GM21360 (cell line): ENCODE results near the gene TC2N.
A peak's percentile ranks its signal among the peaks of the same experiment; 100 is the strongest.
"Not testable (repeated sequence)": the region's sequence is repeated elsewhere in the genome, so short reads cannot be mapped to it uniquely, and the experiment has no call there.

Experiments used
- ATAC-seq: cut with Tn5 transposase; IDR thresholded peaks from one replicate; pipeline ENCODE4 v1.9.1; 2021; ENCODE audit warnings: mild to moderate bottlenecking, moderate library complexity; ENCODE audit not compliant: unreplicated experiment

TC2N gene

DNA sequence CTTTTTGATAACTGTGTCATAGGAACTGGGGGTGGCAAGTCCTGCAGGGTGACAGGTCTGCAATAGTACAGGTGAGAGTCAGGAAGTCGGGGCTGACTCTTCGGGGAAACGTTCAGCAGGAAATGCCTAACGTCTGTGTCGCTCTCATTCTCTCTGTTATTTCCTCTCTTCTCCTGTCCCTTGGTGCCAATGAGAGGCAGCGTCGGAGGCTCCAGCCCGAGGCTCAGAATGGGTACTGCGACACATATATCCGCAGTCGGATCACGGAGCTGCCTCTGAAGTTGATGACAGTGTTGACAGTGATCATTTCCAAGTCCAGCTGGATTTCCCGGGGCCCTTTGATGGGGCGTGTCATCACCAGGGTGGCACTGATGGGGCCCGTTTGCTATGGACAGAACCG is 2.7 kb upstream of the TC2N start:
- no peak for ATAC-seq

- no peak for ATAC-seq
These were observed 2.2 kb upstream of the TC2N start for GRCh38 chr14:91869556-91869955.

- no peak for ATAC-seq
These were observed 633 bp downstream of the TC2N start for GRCh38 chr14:91866511-91867295.

DNA sequence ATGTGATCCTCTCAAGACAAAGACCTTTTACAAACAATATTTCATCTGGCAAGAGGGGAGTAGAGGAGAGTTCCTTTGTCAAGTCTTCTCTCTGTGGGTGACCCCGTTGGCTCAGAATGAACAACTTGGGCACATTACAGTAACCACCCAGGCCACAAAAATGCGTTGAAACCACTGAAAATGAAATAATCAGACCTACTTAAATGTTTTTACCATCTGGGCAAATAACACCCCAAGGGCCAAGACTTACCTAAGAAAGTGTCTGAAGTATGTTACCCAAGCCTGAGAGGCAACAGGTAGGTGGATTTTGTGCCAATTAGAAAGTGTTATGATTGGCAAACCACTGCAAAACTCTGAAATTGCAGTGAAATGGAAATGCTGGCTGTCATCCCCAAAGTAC is 1.3 kb downstream of the TC2N start:
- no peak for ATAC-seq

GRCh38 chr14:91862417-91862816 is 4.9 kb downstream of the TC2N start:
- no peak for ATAC-seq

GRCh38 chr14:91861091-91861490 is 6.2 kb downstream of the TC2N start:
- ATAC-seq: no peak

- no peak for ATAC-seq
These were observed 7.1 kb downstream of the TC2N start for GRCh38 chr14:91860238-91860637.

GRCh38 chr14:91858536-91859275 is 8.6 kb downstream of the TC2N start:
- ATAC-seq: peak; percentile 77

DNA sequence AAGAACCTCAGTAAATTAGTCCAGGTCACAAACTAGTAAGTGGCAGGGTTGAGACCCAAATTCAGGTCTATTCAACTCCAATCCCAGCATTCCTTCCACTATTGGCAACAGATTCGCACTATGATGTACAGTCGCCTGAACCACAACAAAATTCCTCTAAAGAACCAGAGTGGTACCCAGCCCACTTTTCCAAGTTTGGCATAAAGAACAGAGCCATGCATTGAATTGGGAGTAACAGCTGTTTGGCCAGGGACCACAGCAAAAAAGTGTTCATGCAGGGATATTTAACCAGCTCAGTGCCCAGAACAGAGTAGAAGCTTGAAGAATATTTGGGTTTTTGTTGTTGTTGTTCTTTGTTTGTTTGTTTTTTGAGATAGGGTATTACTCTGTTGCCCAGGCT is 9.7 kb downstream of the TC2N start:
- ATAC-seq: no peak

- no peak for ATAC-seq
These were observed 12.9 kb downstream of the TC2N start for GRCh38 chr14:91854327-91854934.

DNA sequence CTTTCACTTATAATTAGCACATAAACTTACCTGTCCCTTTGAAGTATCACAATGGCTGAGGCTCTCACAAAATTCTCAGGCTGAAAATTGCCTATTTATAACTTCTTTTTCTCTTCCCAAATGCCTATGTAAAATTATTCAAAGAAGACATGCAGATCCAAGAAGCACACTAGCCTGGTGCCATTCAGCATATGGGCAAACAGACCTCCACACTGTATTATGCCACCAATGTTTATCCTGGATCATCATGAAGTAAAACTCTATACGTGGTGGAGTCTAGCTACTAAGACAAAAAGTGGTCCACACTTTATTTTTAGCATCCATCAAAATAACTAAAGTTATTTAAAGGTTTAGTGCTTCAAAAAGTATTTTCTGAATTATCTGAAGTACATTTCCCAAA is 15.8 kb downstream of the TC2N start:
- no peak for ATAC-seq

DNA sequence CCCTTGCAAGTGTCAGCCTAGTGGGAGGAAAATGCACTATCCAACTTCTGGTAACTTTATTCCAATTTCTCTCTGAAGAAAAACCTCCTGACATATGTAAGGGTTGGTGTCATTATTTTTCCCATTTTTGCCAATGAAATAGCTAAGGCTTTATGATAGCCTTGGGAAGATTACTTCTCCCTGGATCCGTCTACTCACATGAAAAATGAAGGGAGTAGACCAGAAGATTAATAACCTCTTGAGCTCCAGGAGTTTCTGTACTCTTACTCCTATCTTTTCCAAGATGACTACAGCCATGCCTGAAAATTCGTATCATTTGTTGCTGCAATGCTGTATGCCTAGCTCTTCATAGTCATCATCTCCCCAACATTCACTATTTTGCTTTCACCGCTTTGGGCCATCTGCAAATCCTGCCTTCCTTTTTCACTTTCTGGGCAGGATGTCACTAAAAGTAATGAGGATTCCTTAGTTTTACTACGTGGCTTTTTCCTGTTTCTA is 18.8 kb downstream of the TC2N start:
- no peak for ATAC-seq

- ATAC-seq: no peak
These were observed 19.6 kb downstream of the TC2N start for GRCh38 chr14:91847693-91848092.

DNA sequence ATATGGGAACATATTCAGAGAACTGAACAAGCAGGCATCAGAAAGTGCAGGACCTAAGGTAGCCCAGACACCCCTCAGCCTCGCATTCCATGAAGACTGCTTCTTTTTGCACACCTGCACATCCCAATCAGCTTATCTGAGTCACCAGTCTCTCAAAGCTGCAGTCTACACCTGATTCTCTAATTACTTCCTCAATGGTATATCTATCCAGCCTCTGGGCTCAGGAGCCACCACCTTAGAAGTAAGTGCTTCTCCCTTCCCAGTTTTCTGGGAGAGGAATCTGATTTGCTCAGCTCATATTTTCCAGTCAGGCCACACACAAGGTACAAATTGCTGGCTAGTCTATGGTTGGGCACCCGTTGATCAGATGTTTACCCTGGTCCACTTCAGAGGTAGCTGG is 21.7 kb downstream of the TC2N start:
- ATAC-seq: no peak

DNA sequence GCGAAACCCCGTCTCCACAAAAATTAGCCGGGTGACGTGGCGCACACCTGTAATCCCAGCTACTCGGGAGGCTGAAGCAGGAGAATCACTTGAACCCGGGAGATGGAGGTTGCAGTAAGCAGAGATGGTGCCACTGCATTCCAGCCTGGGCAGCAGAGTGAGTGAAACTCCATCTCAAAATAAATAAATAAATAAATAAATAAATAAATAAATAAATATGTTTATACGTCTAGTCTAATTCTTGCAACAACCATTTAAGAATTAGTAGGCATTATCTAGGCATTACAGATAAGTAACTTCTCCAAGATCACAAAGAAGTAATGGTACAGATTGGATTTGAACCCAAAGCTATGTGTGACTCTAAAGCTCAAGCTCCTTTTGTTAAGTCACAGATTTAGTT is 22.3 kb downstream of the TC2N start:
- not testable (repeated sequence) for ATAC-seq

- ATAC-seq: no peak
These were observed 23.3 kb downstream of the TC2N start for GRCh38 chr14:91844029-91844428.

DNA sequence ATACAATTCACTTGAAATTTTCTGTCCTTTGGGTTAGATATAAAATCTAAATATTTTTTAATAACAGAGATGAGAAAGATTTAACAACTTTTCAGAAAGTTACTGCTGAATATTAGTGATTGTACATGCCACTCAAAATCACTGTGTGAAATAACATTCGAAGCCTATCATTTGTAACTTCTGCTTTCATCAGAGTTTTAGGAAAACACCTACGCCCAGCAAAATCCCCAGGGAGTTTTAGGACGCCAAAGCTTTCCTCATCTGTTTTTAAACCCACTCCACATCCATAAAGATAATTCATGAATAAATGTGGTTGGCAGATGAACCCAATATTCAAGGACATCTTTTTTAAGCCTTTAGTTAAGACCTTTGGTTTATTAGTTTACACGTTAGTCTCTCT is 23.9 kb downstream of the TC2N start:
- no peak for ATAC-seq

DNA sequence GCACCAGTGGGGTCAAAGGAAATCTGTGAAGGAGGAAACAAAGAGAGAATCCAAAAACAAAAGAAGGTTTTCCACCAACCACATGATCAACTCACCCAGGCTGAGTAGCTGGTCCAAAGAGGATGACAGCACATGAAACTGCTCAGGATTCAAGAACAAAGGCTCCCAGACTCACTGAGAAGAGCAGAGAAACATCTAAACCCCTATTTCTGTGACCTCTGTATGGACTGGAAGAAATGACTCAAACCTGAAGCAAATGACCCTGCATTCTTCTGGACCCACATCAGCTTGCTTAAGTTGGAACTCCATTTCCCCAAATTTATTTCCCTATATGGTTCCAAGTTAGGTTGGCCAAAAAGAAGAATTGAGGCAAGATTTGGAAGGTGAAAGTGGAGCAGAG is 26.3 kb downstream of the TC2N start:
- ATAC-seq: no peak

GRCh38 chr14:91839749-91840148 is 27.6 kb downstream of the TC2N start:
- no peak for ATAC-seq

DNA sequence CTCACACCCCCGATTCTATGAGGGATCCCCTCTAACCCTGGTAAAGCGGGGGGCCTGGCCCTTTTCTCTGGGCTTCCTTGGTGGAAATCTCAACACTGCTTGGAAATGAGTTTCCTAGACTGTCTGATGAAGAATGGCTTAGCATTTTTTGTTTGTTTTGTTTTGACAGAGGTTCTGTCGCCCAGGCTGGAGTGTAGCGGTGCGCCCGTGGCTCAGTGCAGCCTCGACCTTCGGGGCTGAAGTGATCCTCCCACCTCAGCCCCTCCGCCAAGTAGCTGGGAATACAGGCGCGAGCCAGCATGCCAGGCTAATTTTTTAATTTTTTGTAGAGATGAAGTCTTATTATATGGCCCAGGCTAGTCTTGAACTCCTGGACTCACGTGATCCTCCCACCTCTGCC is 30.3 kb downstream of the TC2N start:
- no peak for ATAC-seq

- ATAC-seq: peak; percentile 68
These were observed 31.2 kb downstream of the TC2N start for GRCh38 chr14:91835920-91836843.
